GM12865 (cell line): ENCODE results near the gene GP2.

Experiments used
- DNase-seq: peaks from one replicate; pipeline ENCODE4 v3.0.0; 2010; ENCODE audit warnings: low read depth
- H3K4me3 ChIP-seq: 2 replicates; pipeline ENCODE4 v1.5.1; 2011; ENCODE audit warnings: mild to moderate bottlenecking, low read depth, low read length, control low read depth
- TF ChIP-seq, protein P1 (sequence below): IDR thresholded peaks from 2 replicates; pipeline ENCODE4 v1.5.1; 2011; ENCODE audit warnings: low read length, control low read depth, low read depth, inconsistent platforms; ENCODE audit not compliant: insufficient read depth; ENCODE audit errors: missing control alignments

The GP2 gene

GRCh38 chr16:20308266-20308665, 19.0 kb downstream of the GP2 start:
- DNase-seq, result no peak
- TF ChIP-seq, protein P1, sequence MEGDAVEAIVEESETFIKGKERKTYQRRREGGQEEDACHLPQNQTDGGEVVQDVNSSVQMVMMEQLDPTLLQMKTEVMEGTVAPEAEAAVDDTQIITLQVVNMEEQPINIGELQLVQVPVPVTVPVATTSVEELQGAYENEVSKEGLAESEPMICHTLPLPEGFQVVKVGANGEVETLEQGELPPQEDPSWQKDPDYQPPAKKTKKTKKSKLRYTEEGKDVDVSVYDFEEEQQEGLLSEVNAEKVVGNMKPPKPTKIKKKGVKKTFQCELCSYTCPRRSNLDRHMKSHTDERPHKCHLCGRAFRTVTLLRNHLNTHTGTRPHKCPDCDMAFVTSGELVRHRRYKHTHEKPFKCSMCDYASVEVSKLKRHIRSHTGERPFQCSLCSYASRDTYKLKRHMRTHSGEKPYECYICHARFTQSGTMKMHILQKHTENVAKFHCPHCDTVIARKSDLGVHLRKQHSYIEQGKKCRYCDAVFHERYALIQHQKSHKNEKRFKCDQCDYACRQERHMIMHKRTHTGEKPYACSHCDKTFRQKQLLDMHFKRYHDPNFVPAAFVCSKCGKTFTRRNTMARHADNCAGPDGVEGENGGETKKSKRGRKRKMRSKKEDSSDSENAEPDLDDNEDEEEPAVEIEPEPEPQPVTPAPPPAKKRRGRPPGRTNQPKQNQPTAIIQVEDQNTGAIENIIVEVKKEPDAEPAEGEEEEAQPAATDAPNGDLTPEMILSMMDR, result no peak
- no peak overlapping the region for H3K4me3 ChIP-seq

DNA sequence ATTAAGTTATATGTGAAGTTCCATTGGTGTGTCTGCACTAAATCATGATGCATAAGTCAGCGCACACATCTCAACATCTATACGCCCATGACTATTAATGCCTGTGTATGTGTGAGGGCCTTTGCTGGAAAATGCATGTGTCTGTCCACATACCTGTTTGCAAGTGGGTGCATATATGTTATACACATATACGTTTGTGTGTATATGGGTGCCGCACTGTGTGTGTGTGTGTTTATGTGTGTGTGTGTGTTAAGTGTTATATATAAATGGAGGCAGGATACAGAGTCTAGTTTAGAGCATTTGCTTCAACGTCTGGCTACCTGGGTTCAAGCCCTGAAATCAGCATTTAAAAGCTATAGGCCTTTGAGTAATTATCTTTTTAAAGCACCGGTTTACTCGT, 19.5 kb downstream of the GP2 start:
- H3K4me3 ChIP-seq, result no peak overlapping the region
- TF ChIP-seq, protein P1, result no peak
- no peak for DNase-seq

DNA sequence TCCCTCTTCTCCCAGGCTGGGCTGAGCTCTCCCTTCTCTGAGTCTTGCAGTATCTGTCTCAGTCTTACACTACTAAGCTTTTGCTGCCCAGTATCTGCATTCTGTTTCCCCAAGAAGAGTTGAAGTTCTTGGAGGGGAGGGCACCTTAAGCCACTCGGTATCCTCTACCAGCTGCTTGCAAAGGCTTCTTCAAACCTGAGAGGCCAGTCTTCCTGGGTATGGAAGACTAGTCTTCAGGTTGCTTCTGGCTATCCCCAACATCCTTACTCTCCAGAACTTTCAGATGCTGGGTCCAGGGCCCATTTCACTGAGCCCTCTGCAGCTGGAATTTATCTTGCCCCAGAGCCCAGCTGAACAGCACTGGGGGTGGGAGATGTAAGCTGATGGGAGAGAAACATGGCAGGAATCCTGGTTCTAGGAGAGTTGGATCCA, 20.1 kb downstream of the GP2 start:
- TF ChIP-seq, protein P1, result no peak
- DNase-seq, result no peak
- H3K4me3 ChIP-seq, result no peak overlapping the region

- DNase-seq, result no peak
- TF ChIP-seq, protein P1, result no peak
- no peak overlapping the region for H3K4me3 ChIP-seq
These were observed 20.9 kb downstream of the GP2 start for GRCh38 chr16:20306401-20306800.

DNA sequence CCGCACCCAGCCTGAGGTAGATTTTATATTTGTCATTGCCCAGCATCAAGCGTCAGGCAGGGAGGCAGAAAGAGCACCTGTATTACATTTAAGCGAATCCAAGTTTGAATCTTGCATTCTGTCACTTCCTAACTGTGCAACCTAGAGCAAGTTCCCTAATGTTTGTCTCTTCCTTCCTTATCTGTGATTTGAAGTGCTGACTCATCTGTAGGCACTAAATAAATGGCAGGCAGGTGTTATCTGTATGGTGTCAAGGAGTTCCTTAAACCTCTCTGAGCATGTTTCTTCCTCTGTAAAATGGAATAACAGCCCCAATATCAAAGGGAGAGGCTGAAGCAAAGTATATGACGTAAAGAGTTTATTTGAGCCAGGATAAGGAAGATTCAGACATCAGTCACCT, 24.3 kb downstream of the GP2 start:
- no peak for DNase-seq
- TF ChIP-seq, protein P1, result no peak
- no peak overlapping the region for H3K4me3 ChIP-seq

GRCh38 chr16:20302389-20302788, 24.9 kb downstream of the GP2 start:
- no peak overlapping the region for H3K4me3 ChIP-seq
- DNase-seq, result no peak
- TF ChIP-seq, protein P1, result no peak

- no peak overlapping the region for H3K4me3 ChIP-seq
- DNase-seq, result no peak
- TF ChIP-seq, protein P1, result no peak
These were observed 25.5 kb downstream of the GP2 start for GRCh38 chr16:20301840-20302239.
